DMS79 (cell line): ENCODE measurements around the gene SKI.

Experiments used
- DNase-seq: peaks from one replicate; lab custom pipeline; 2025; lab: John Stamatoyannopoulos, UW

Gene SKI

DNA sequence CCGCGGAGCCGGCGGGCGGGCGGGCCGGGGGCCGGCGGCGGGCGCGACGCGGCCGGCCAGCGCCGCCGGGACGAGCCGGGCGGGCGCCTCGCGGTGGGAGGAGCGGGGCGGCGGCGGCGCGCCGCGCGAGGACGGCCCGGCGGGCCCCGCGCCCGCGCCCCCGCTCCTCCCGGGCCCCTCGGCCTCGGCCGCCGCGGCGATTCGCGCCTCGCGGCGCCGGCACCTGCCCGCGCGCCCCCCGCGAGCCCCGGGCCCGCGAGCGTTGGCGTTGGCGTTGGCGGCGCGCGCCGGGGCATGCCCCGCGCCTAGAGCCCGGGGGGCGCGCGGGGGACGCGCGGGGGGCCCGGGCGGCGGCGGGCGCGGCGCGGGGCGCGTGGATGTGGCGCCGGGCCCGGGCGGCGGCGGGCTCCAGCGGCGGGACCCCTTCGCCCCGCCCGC lies at the start of gene SKI:
SKI (plus strand) TSS at position 163 of the 438 bp plus-strand sequence. CDS start 448 bp downstream, outside the sequence.
- DNase-seq, result no peak

- DNase-seq, result no peak
These were observed 49.2 kb upstream of the SKI start for GRCh38 chr1:2178875-2179274.

- no peak for DNase-seq
These were observed 48.7 kb upstream of the SKI start for GRCh38 chr1:2179283-2180013.

DNA sequence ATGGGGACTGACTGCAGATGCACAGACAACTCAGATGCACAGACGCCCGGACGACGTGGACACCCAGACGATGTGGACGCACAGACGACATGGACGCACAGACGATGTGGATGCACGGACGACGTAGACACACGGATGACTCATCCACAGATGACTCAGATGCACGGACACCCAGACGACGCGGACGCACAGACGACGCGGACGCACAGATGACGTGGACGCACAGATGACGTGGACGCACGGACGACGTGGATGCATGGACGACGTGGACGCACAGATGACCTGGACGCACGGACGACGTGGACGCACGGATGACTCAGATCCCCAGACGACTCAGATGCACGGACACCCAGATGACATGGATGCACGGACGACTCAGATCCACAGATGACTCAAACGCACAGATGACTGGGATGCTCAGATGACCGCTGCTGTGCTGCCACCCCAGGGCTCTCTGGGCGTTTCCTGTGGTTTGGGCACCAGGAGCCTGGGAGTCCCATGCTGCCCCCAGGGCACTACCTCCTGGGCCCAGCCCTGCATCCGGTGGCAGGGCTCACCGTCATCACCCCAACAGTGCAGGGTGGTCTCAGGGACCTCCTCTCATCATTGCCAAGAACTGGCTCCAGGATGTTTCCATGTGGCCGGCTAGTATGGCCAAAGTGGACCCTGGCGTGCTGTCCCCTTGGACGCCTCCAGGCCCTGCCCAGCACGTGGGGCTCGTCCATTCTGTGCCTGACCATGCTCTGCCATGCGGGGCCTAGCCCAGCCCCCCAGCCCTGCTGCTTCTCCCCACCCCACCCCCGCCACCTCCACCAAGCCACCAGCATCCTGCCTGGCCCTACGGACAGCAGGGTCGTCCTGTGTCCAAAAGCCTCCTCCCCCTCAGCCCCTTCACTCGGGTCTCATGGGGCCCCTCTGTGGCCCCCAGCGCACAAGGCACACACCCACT lies 47.5 kb upstream of the SKI start:
- DNase-seq, result no peak

- no peak for DNase-seq
These were observed 46.8 kb upstream of the SKI start for GRCh38 chr1:2181271-2181670.

DNA sequence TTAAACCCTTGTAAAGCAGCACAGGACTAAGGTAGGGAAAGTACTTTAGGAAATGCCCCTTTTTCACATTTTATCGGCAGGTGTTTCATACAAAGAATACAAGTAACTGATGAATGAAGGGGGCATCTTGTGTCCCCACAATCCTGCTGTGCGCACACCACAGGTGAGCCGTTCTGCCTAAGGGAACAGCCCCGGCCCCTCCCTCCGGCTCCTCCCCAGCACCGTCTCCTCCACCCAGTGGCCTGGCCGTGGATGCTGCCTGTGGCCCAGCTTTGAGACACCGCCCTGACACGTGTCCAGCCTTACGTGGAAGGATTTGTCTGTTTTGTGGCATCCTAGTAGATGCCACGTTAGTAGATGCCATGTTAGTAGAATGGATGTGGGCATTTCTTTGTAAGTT lies 46.4 kb upstream of the SKI start:
- no peak for DNase-seq

GRCh38 chr1:2182376-2182775 lies 45.7 kb upstream of the SKI start:
- DNase-seq, result no peak

DNA sequence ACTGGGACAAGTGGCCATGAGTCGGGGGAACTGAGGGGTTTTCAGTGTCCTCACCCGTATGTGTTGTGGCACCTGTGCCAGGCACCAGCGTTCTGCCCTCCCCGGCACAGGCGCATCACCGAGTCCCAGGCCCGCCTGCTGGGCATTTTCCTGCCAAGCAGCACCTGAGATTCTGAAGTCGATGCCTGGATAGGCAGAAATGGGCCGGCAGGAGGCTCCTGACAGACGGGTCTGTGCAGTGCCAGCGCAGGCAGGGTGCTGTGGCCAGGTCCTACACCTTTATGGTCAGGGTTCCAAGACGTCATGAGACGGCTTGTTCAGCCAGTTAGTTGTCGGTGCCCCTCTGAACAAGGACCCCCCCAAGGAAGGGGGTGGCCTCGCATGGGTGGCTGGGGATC lies 44.2 kb upstream of the SKI start:
- no peak for DNase-seq

DNA sequence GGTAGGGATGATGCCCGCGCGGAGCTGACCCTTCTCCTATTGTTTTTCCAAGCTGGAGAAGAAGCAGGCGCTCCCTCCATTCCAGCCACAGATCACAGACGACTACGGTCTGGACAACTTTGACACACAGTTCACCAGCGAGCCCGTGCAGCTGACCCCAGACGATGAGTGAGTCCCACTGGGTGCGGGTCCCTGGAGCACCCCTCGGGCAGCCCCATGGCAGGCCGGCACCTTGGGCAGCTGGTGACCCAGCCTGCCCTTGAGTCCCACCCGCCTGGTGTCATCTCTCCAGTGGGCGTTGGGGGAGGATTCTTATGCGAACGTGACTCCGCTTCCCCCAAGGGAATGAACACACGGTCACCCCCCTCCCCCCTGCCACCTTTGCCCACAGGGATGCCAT lies 43.6 kb upstream of the SKI start:
- DNase-seq, result no peak

GRCh38 chr1:2184934-2185333 lies 43.2 kb upstream of the SKI start:
- no peak for DNase-seq

GRCh38 chr1:2185880-2186855 lies 42.0 kb upstream of the SKI start:
- no peak for DNase-seq

- DNase-seq, result no peak
These were observed 41.2 kb upstream of the SKI start for GRCh38 chr1:2186901-2187300.

DNA sequence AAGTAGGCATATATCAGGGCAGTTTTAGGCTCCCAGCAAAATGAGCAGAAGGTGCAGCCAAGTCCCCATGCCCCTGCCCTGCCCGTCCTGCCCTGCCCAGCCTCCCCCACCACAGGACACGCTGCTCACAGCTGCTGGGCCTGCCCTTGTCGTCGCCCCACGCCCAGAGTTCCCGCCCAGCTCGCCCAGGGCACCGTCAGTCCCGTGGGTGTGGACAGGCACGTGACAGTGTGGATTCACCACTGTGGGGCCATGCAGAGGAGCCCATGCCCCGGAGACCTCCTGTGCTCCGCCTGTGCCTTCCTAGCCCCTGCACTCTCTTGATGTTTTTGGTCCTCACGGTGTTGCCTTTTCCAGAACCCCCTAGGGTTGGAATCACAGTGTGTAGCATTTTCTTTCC lies 40.5 kb upstream of the SKI start:
- DNase-seq, result no peak

DNA sequence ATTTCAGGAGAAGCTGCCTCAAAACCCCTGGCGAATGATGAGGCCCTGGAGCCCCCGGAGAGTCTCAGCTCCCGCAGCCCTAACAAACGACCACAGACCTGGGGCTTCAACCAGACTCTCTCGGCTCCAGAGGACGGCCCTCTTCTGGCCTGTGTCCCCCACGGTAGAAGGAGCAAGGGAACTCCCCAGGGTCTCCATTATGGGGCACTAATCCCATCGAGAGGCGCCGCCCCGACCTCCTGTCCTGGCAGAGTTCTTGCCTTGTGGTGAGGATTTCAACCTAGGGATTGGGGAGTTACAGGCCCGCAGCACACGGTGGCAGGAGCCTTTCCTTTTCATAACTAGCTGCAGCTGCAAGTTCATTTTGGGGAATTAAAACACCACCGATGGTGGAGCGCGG lies 39.8 kb upstream of the SKI start:
- DNase-seq, result no peak

DNA sequence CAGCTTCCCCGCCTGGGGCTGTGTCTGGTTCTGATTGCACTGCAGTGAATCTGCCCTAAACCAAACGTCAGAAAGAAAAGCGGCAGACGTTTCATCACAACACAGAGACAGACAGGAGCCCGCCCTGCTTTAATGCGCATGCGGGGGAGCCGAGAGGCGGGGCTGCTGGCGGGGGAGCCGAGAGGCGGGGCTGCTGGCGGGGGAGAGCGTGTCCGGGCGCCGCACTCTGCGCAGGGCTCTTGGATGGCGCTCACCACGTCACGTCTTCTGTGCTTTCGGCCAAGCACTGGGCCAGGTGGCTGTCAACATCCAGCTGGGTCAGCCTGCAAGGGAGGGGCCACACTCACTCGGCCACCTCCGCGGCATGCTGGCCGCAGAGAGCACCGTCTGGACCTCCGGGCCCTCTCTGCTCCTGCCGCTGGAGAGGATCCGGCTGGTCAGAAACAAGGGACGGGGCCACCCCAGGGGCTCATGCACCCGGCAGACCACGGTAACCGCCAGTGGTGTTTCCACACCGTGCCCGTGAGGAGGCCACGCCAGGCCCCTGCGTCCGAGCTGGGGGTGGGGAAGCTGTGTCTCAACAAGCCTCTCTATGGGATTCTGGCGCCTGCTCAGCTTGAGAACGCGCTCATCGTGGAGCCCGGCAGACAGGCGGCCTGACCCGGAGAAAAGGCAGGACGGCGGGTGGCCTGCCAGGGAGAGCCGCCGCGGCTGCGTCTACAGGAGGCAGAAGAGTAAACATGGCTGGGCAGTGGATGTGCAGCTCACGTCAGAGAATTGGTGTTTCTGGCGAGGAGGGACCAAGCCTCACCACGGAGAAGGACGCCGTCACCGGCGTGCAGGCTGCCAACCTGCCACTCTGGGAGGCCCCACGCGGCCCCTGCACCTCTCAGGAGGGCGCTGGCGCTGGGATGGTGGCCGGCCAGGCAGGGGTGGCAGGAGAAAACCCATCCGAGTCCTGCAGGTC lies 38.4 kb upstream of the SKI start:
- DNase-seq, result peak; percentile 92

DNA sequence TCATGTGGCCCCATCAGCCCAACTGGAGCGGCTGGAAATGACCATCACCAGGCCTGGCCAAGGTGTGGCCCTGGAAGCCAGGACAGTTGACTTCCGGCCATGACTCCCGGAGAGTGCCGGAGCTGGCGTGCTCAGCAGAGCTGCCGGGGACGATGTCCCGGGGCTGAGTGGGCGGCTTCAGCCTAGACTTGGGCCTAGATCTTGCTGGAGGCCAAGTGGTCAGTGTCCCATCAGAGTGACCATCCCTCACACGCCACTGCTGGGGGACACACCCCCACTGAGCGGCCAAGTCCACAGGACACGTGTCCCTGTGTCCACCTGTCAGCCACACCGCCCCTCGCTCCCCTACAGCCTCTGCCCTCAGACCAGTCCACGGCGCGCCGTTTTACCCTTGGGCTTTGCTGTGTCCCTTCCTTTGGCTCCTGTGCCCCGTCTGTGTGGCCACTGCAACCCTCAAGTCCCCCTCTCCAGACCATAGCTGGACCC lies 37.6 kb upstream of the SKI start:
- DNase-seq, result no peak

GRCh38 chr1:2192031-2192995 lies 35.8 kb upstream of the SKI start:
- no peak for DNase-seq

- DNase-seq, result peak; percentile 27
These were observed 34.4 kb upstream of the SKI start for GRCh38 chr1:2193514-2194281.
